Transverse colon (tissue), 4 donors: ENCODE results near the gene EPN2. TPM values are rescaled to one million over a fixed set of nuclear protein-coding genes. Genes with fewer than 3 reads are reported as not detected.
A peak's percentile ranks its signal among the peaks of the same experiment; 100 is the strongest.

ENCODE experiments used
- DNase-seq: peaks from one replicate; pipeline ENCODE4 v3.0.0-alpha.2; 2019
- H3K27ac ChIP-seq, 4 donors: fragments of 200-600 bp; sonication (generic); 2 replicates each; pipeline ENCODE4 v1.5.1; 2016 to 2018; ENCODE audit warnings: inconsistent platforms in 4 of 4
- H3K27me3 ChIP-seq: fragments of 200-600 bp; sonication (generic); 2 replicates; pipeline ENCODE4 v1.5.1; 2017; ENCODE audit warnings: inconsistent platforms
- H3K36me3 ChIP-seq, 4 donors: fragments of 200-600 bp; sonication (generic); 2 replicates each; pipeline ENCODE4 v1.5.1; 2017 to 2019; ENCODE audit warnings: inconsistent platforms in 4 of 4
- H3K4me1 ChIP-seq, 4 donors: fragments of 200-600 bp; sonication (generic); 2 replicates each; pipeline ENCODE4 v1.5.1; 2017 to 2020; ENCODE audit warnings: inconsistent platforms in 4 of 4
- H3K4me3 ChIP-seq, 4 donors: fragments of 200-600 bp; sonication (generic); 1 replicate in 1 of 4; 2 replicates in 3 of 4; pipeline versions ENCODE4 v1.5.1 to v1.6.1; 2017 to 2019; ENCODE audit warnings: inconsistent platforms in 4 of 4
- H3K9me3 ChIP-seq, 2 donors: fragments of 200-600 bp; sonication (generic); 2 replicates each; pipeline ENCODE4 v1.5.1; 2017 to 2019; ENCODE audit warnings: inconsistent platforms in 2 of 2
- CTCF ChIP-seq, 5 experiments: fragments of 200-600 bp in 3 of 5; fragments of 450-650 bp in 2 of 5; sonication (generic) in 3 of 5; IDR thresholded peaks; 1 replicate in 2 of 5; 2 replicates in 3 of 5; pipeline ENCODE4 v1.5.1; 2016 to 2017; ENCODE audit warnings: antibody characterized with exemption in 5 of 5, inconsistent platforms in 3 of 5, mild to moderate bottlenecking in 2 of 5, moderate library complexity in 1 of 5
- EP300 ChIP-seq: sonication (generic); formaldehyde crosslinking; IDR thresholded peaks from one replicate; pipeline ENCODE4 v1.6.1; 2017; ENCODE audit warnings: antibody characterized with exemption, low read depth
- POLR2A ChIP-seq: fragments of 450-650 bp; IDR thresholded peaks from one replicate; pipeline ENCODE4 v1.6.1; 2016; ENCODE audit warnings: antibody characterized with exemption, mild to moderate bottlenecking, moderate library complexity
- POLR2AphosphoS5 ChIP-seq, 3 donors: sonication (generic); formaldehyde crosslinking; IDR thresholded peaks; one replicate each; pipeline ENCODE4 v1.6.1; 2016; ENCODE audit warnings: antibody characterized with exemption in 3 of 3
- WGBS, 2 donors: methylation state at CpG; one replicate each; pipeline ENCODE4 v1.1.5; 2018; ENCODE audit warnings: low coverage in 1 of 2; 5-methylcytosine and 5-hydroxymethylcytosine counted together
- in situ Hi-C, 4 donors: fragments of 200-750 bp; cut with MboI; loops; one replicate each; pipeline versions ENCODE4 v1.15.0 to v1.15.1; 2017; ENCODE audit warnings: low sequenced_read_pairs in 3 of 4, low pct_ligation_motif_present in 1 of 4, low pct_unique_long_range_greater_than_20kb in 1 of 4
- intact Hi-C: fragments of 100-400 bp; cut with DNase I; formaldehyde crosslinking; loops from one replicate; pipeline ENCODE4 v1.15.1; 2023; ENCODE audit warnings: low total_unique reads
- total RNA-seq, 4 donors: library from RNA; depleted of rRNA; stranded (reverse); fragments of >200 nt; gene quantifications; one replicate each; pipeline ENCODE4 v1.1.0, GENCODE V29; 2016

The EPN2 gene
- total RNA-seq, 4 donors from 2014 or later: 30.4 to 98.7 (median 65.5) TPM

- no peak for DNase-seq
- WGBS, 2 donors: 89% methylated on average over 4 of the region's 4 CpGs; no CpG with 5 or more reads in 1 of the 2 donors
- H3K27ac ChIP-seq: peak overlapping the region; percentile 64 to 80 (median 68)
- H3K36me3 ChIP-seq: no peaks in the 10 kb centered on the region
- intact Hi-C loops (loop anchor here (1.0 kb wide), 1 partner anchor 15 kb away; no protein-coding TSS in a partner anchor), in situ Hi-C loops (no loop called here)
- TF ChIP-seq CTCF (IDR thresholded peaks at IDR 0.05): no peak
- no peak for TF ChIP-seq EP300
- TF ChIP-seq POLR2AphosphoS5 (IDR thresholded peaks at IDR 0.05): no peak
- H3K9me3 ChIP-seq: no peaks in the 10 kb centered on the region
- peaks cover 45 to 52% (median 47%) of the 10 kb centered on the region in 4 donors for H3K4me1 ChIP-seq
- no peak overlapping the region for H3K4me3 ChIP-seq
- no peaks in the 10 kb centered on the region for H3K27me3 ChIP-seq
Observed at GRCh38 chr17:19250421-19251173, 13.4 kb downstream of the EPN2 start.

GRCh38 chr17:19253112-19253511, 15.9 kb downstream of the EPN2 start:
- in situ Hi-C loops: no loop called here
- Histone ChIP-seq H3K27me3 (no peaks in the 10 kb centered on the region), H3K36me3 (no peaks in the 10 kb centered on the region), H3K9me3 (no peaks in the 10 kb centered on the region), H3K4me1 (peaks cover 31 to 43% (median 33%) of the 10 kb centered on the region in 4 donors), H3K4me3 (no peak overlapping the region), H3K27ac (no peak overlapping the region)
- no peak for DNase-seq
- TF ChIP-seq EP300 (no peak), POLR2AphosphoS5 (IDR thresholded peaks at IDR 0.05) (no peak), CTCF (IDR thresholded peaks at IDR 0.05) (no peak)
- intact Hi-C loops: no loop called here
- WGBS, 2 donors: 80 to 100% methylated on average over 1 of the region's 1 CpG

GRCh38 chr17:19254651-19255050, 17.5 kb downstream of the EPN2 start:
- no peaks in the 10 kb centered on the region for H3K27me3 ChIP-seq
- H3K27ac ChIP-seq: no peak overlapping the region
- intact Hi-C loops: no loop called here
- DNase-seq: no peak
- in situ Hi-C loops: no loop called here
- H3K4me3 ChIP-seq: no peak overlapping the region
- TF ChIP-seq POLR2A (no peak), POLR2AphosphoS5 (IDR thresholded peaks at IDR 0.05) (no peak), EP300 (no peak)
- peaks cover 17 to 28% (median 19%) of the 10 kb centered on the region in 4 donors for H3K4me1 ChIP-seq
- H3K9me3 ChIP-seq: no peaks in the 10 kb centered on the region
- 84% methylated on average over 2 of the region's 2 CpGs; no CpG with 5 or more reads in 1 of the 2 donors for WGBS, 2 donors
- no peaks in the 10 kb centered on the region for H3K36me3 ChIP-seq

GRCh38 chr17:19255279-19255678, 18.1 kb downstream of the EPN2 start:
- no peak for DNase-seq
- TF ChIP-seq POLR2AphosphoS5 (IDR thresholded peaks at IDR 0.05) (no peak), POLR2A (no peak), EP300 (no peak), CTCF (IDR thresholded peaks at IDR 0.05) (no peak)
- no peak overlapping the region for H3K4me3 ChIP-seq
- no peak overlapping the region for H3K27ac ChIP-seq
- in situ Hi-C loops (no loop called here), intact Hi-C loops (no loop called here)
- H3K27me3 ChIP-seq: no peaks in the 10 kb centered on the region
- peaks cover 10 to 24% (median 14%) of the 10 kb centered on the region in 4 donors for H3K4me1 ChIP-seq
- H3K36me3 ChIP-seq: no peaks in the 10 kb centered on the region
- H3K9me3 ChIP-seq: no peaks in the 10 kb centered on the region
